ENCODE measurements around the gene KCNK18. TPM values are rescaled to one million over a fixed set of nuclear protein-coding genes. Genes with fewer than 3 reads are reported as not detected.
A peak's percentile ranks its signal among the peaks of the same experiment; 100 is the strongest.

The KCNK18 gene
- total RNA-seq, 2 donors from 2014 or later = not detected

- Mint-ChIP-seq H3K27ac (no peak overlapping the region), H3K27me3 (peaks cover 50% of the 10 kb centered on the region), H3K4me1 (peaks cover 3% of the 10 kb centered on the region), H3K4me3 (no peak overlapping the region), H3K36me3 (ENCODE audit: low read depth) (peaks cover 5% of the 10 kb centered on the region)
- DNase-seq (no peak), ATAC-seq (no peak)
- no peaks in the 10 kb centered on the region for H3K9me3 ChIP-seq (ENCODE audit: control insufficient read depth, low read length, poor library complexity, severe bottlenecking)
These were observed 57.8 kb downstream of the KCNK18 start for GRCh38 chr10:117254774-117255735.

- Mint-ChIP-seq H3K27me3 (peaks cover 55% of the 10 kb centered on the region), H3K4me3 (no peak overlapping the region), H3K4me1 (peaks cover 3% of the 10 kb centered on the region), H3K27ac (no peak overlapping the region), H3K36me3 (ENCODE audit: low read depth) (peaks cover 5% of the 10 kb centered on the region)
- ATAC-seq (no peak), DNase-seq (no peak)
- H3K9me3 ChIP-seq (ENCODE audit: control insufficient read depth, low read length, poor library complexity, severe bottlenecking) = no peaks in the 10 kb centered on the region
These were observed 58.7 kb downstream of the KCNK18 start for GRCh38 chr10:117255835-117256460.

- DNase-seq (no peak), ATAC-seq (no peak)
- no peak overlapping the region for H3K4me3 Mint-ChIP-seq
- H3K4me1 Mint-ChIP-seq = peaks cover 3% of the 10 kb centered on the region
- no peaks in the 10 kb centered on the region for H3K9me3 ChIP-seq (ENCODE audit: control insufficient read depth, low read length, poor library complexity, severe bottlenecking)
- H3K36me3 Mint-ChIP-seq (ENCODE audit: low read depth) = peaks cover 5% of the 10 kb centered on the region
- no peak overlapping the region for H3K27ac Mint-ChIP-seq
- peaks cover 57% of the 10 kb centered on the region for H3K27me3 Mint-ChIP-seq
These were observed 59.6 kb downstream of the KCNK18 start for GRCh38 chr10:117256910-117257309.

- Mint-ChIP-seq H3K27me3 (peaks cover 65% of the 10 kb centered on the region), H3K36me3 (ENCODE audit: low read depth) (peaks cover 5% of the 10 kb centered on the region), H3K27ac (no peak overlapping the region), H3K4me3 (no peak overlapping the region), H3K4me1 (peaks cover 3% of the 10 kb centered on the region)
- no peak for DNase-seq
- no peak for ATAC-seq
- H3K9me3 ChIP-seq (ENCODE audit: control insufficient read depth, low read length, poor library complexity, severe bottlenecking) = no peaks in the 10 kb centered on the region
These were observed 60.4 kb downstream of the KCNK18 start for GRCh38 chr10:117257721-117258120.

GRCh38 chr10:117259279-117259678, 62.0 kb downstream of the KCNK18 start:
- no peak for ATAC-seq
- H3K4me3 Mint-ChIP-seq = no peak overlapping the region
- DNase-seq = no peak
- peaks cover 5% of the 10 kb centered on the region for H3K36me3 Mint-ChIP-seq (ENCODE audit: low read depth)
- H3K27me3 Mint-ChIP-seq = peaks cover 74% of the 10 kb centered on the region
- H3K4me1 Mint-ChIP-seq = peaks cover 3% of the 10 kb centered on the region
- H3K9me3 ChIP-seq (ENCODE audit: control insufficient read depth, low read length, poor library complexity, severe bottlenecking) = no peaks in the 10 kb centered on the region
- peak overlapping the region; percentile 32 for H3K27ac Mint-ChIP-seq

Other genes with a start within 250 kb of the KCNK18 start
- 1 to 10 TPM; 2.4 to 2.7 TPM for gene SHTN1, start 192.3 kb upstream of the KCNK18 start, total RNA-seq
- not detected for gene VAX1, start 59.2 kb upstream of the KCNK18 start, total RNA-seq
- 1 to 10 TPM in 1 of 2 donors, under 1 TPM in 1; 0.20 to 1.9 TPM for gene SLC18A2, start 43.6 kb downstream of the KCNK18 start, total RNA-seq
- gene PDZD8, start 178.0 kb downstream of the KCNK18 start, total RNA-seq = 10 to 100 TPM; 18.4 to 29.6 TPM